ENCODE measurements around the gene PCDHB7.
"Not testable (repeated sequence)": the region's sequence is repeated elsewhere in the genome, so short reads cannot be mapped to it uniquely, and the experiment has no call there.

PCDHB7 gene

GRCh38 chr5:141182248-141182647, 9.8 kb downstream of the PCDHB7 start, which contains the start of gene PCDHB16:
Gene PCDHB16, plus strand, starts transcription at chr5:141182387. Its CDS starts 173 bp downstream, at chr5:141182560.
- DNase-seq, result no peak

GRCh38 chr5:141184117-141184855, 11.8 kb downstream of the PCDHB7 start:
- DNase-seq, result not testable (repeated sequence)

- no peak for DNase-seq
These were observed 14.6 kb downstream of the PCDHB7 start, which contains the start of gene PCDHB9 for GRCh38 chr5:141186897-141187512. Gene PCDHB9, plus strand, starts transcription at chr5:141187161. Its CDS starts 158 bp downstream, at chr5:141187319.

GRCh38 chr5:141188682-141189081, 16.2 kb downstream of the PCDHB7 start:
- not testable (repeated sequence) for DNase-seq

GRCh38 chr5:141189131-141189530, 16.7 kb downstream of the PCDHB7 start:
- DNase-seq, result not testable (repeated sequence)

GRCh38 chr5:141192110-141192725, 19.8 kb downstream of the PCDHB7 start, which contains the start of gene PCDHB10:
Gene PCDHB10, plus strand, starts transcription at chr5:141192353. Its CDS starts 200 bp downstream, at chr5:141192553.
- DNase-seq, result peak in 1 of 2 donors; percentile 2

GRCh38 chr5:141194332-141194731, 21.9 kb downstream of the PCDHB7 start:
- not testable (repeated sequence) for DNase-seq

GRCh38 chr5:141196363-141196762, 23.9 kb downstream of the PCDHB7 start:
- DNase-seq, result no peak

GRCh38 chr5:141199359-141200235, 27.2 kb downstream of the PCDHB7 start, which contains the start of gene PCDHB11:
Gene PCDHB11, plus strand, starts transcription at chr5:141199627. Its CDS starts 148 bp downstream, at chr5:141199775.
- DNase-seq, result no peak

- not testable (repeated sequence) for DNase-seq
These were observed 28.7 kb downstream of the PCDHB7 start for GRCh38 chr5:141201126-141201525.

GRCh38 chr5:141201646-141202045, 29.2 kb downstream of the PCDHB7 start:
- DNase-seq, result not testable (repeated sequence)

- DNase-seq, result no peak
These were observed 36.0 kb downstream of the PCDHB7 start, which contains the start of gene PCDHB12 for GRCh38 chr5:141208478-141208877. Gene PCDHB12, plus strand, starts transcription at chr5:141208719. Its CDS starts 189 bp downstream, at chr5:141208908.

- not testable (repeated sequence) for DNase-seq
These were observed 37.8 kb downstream of the PCDHB7 start for GRCh38 chr5:141210281-141210680.

- DNase-seq, result not testable (repeated sequence)
These were observed 38.4 kb downstream of the PCDHB7 start for GRCh38 chr5:141210849-141211248.

- DNase-seq, result not testable (repeated sequence)
These were observed 41.4 kb downstream of the PCDHB7 start, which contains the start of gene PCDHB13 for GRCh38 chr5:141213656-141214339. Gene PCDHB13, plus strand, starts transcription at chr5:141213919. Its CDS starts 205 bp downstream, at chr5:141214124.

- DNase-seq, result not testable (repeated sequence)
These were observed 42.1 kb downstream of the PCDHB7 start for GRCh38 chr5:141214583-141214982.

GRCh38 chr5:141215504-141215903, 43.1 kb downstream of the PCDHB7 start:
- DNase-seq, result not testable (repeated sequence)

- not testable (repeated sequence) for DNase-seq
These were observed 43.6 kb downstream of the PCDHB7 start for GRCh38 chr5:141216035-141216434.

- no peak for DNase-seq
These were observed 50.8 kb downstream of the PCDHB7 start, which contains the start of gene PCDHB14 for GRCh38 chr5:141223112-141223783. Gene PCDHB14, plus strand, starts transcription at chr5:141223343. Its CDS starts 163 bp downstream, at chr5:141223506.

GRCh38 chr5:141224844-141225243, 52.4 kb downstream of the PCDHB7 start:
- DNase-seq, result not testable (repeated sequence)
